ENCODE data around the gene PPA1. TPM values are rescaled to one million over a fixed set of nuclear protein-coding genes. Genes with fewer than 3 reads are reported as not detected.

PPA1 gene
- 129 and 155 TPM in 2 replicates for total RNA-seq

DNA sequence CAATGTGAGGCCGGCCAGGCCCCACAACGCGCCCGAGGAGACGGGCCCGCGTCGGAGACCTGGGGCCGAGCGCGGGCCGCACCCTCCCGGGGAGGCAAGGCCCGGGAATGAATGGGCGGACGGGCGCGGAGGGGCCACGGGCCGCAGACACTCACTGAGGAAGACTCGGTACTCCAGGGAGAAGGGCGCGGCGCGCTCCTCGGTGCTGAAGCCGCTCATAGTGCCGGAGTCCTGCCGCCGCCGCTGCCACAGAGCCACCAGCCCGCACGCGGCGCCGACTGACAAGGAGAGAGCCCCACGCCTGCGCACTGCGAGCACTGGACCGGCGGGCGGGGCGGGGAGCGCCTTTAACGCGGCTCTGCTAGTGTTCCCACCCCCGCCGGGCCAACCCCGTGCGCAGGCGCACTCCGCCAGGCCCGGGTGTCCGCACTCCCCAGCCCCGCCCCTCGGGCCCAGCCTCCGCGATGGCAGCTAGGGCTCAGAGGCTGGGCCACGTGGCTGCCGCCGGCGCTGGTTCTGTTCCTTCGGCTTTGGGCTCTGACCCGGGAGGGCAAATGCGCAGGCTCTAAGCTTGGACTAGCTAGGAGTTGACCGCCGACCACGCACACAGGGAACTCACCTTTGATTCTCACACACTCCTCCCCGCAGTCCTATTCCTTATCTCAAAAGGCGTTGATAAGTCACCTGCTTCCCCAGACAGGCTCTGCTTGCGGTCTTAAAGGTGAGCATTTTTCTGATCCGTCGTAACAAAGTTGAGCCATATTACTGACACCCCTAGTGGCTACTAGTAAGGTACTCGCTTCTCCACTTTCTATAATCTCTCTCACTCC lies at the start of gene PPA1:
Gene PPA1, minus strand, starts transcription at position 321 of the 830 bp plus-strand sequence. Its CDS starts 102 bp downstream, at position 219.

Other genes starting within 250 kb of the PPA1 start
- 11.1 and 13.6 TPM in 2 replicates for gene MACROH2A2, start 180.6 kb downstream of the PPA1 start, total RNA-seq
- 6.8 and 9.7 TPM in 2 replicates for gene AIFM2, start 100.6 kb downstream of the PPA1 start, total RNA-seq
- gene TYSND1, start 86.7 kb downstream of the PPA1 start, total RNA-seq, result 16.2 and 17.1 TPM in 2 replicates
- gene SAR1A, start 62.9 kb downstream of the PPA1 start, total RNA-seq, result 155 and 181 TPM in 2 replicates
- gene NPFFR1, start 50.6 kb upstream of the PPA1 start, total RNA-seq, result not detected in 2 replicates
- gene LRRC20, start 149.2 kb upstream of the PPA1 start, total RNA-seq, result 4.1 and 4.9 TPM in 2 replicates
- gene EIF4EBP2, start 170.7 kb upstream of the PPA1 start, total RNA-seq, result 58.3 and 62.3 TPM in 2 replicates
- gene NODAL, start 208.3 kb upstream of the PPA1 start, total RNA-seq, result not detected in 2 replicates
- gene PALD1, start 245.3 kb upstream of the PPA1 start, total RNA-seq, result 2.8 and 2.9 TPM in 2 replicates